Activated CD4-positive, alpha-beta T cell treated with anti-CD3 and anti-CD28 coated beads, Interleukin-2, amount 10 ng/mL, durations not matched to agents 7 days and 5 days (primary cell): Measurements from ENCODE around the gene ANG. TPM values are rescaled to one million over a fixed set of nuclear protein-coding genes. Genes with fewer than 3 reads are reported as not detected.
"Not testable (repeated sequence)": the region's sequence is repeated elsewhere in the genome, so short reads cannot be mapped to it uniquely, and the experiment has no call there.

ENCODE experiments used
- CTCF ChIA-PET: fragments of 350-600 bp; sonication (Branson Sonifier 250); formaldehyde crosslinking; loops from one replicate; lab custom pipeline; 2021; ENCODE audit warnings: antibody characterized with exemption; lab: Charles Lee
- POLR2A ChIA-PET: fragments of 350-600 bp; sonication (Branson Sonifier 250); formaldehyde crosslinking; loops from one replicate; lab custom pipeline; 2021; ENCODE audit warnings: antibody characterized with exemption; lab: Charles Lee
- DNase-seq: peaks from one replicate; pipeline ENCODE4 v3.0.0-alpha.2; 2020
- H3K27ac Mint-ChIP-seq: one replicate; pipeline ENCODE4 v1.8.0; 2021; ENCODE audit warnings: mild to moderate bottlenecking, moderate library complexity, mixed read lengths
- H3K27me3 Mint-ChIP-seq: one replicate; pipeline ENCODE4 v1.8.0; 2021; ENCODE audit warnings: mixed read lengths
- H3K36me3 Mint-ChIP-seq: one replicate; pipeline ENCODE4 v1.8.0; 2021; ENCODE audit warnings: low read depth, mixed read lengths
- H3K4me1 Mint-ChIP-seq: one replicate; pipeline ENCODE4 v1.8.0; 2021; ENCODE audit warnings: mixed read lengths
- H3K4me3 Mint-ChIP-seq: one replicate; pipeline ENCODE4 v1.8.0; 2021; ENCODE audit warnings: mild to moderate bottlenecking, moderate library complexity, mixed read lengths
- H3K9me3 Mint-ChIP-seq: one replicate; pipeline ENCODE4 v1.8.0; 2021; ENCODE audit warnings: mixed read lengths
- total RNA-seq, 2 experiments: library from RNA; stranded (reverse); gene quantifications; one replicate each; pipeline ENCODE4 v1.2.3, GENCODE V29; 2021

ANG gene
- total RNA-seq, 2 experiments from 2014 or later = 0.89 to 1.6 TPM

GRCh38 chr14:20733684-20734429 is 45.3 kb downstream of the ANG start:
- Mint-ChIP-seq H3K27me3 (peaks cover 4% of the 10 kb centered on the region), H3K9me3 (no peaks in the 10 kb centered on the region), H3K4me1 (no peaks in the 10 kb centered on the region), H3K36me3 (no peaks in the 10 kb centered on the region), H3K4me3 (no peak overlapping the region), H3K27ac (no peak overlapping the region)
- no peak for DNase-seq
- CTCF ChIA-PET = no interaction called here
- POLR2A ChIA-PET = no interaction called here

- H3K9me3 Mint-ChIP-seq = no peaks in the 10 kb centered on the region
- ChIA-PET CTCF (no interaction called here), POLR2A (no interaction called here)
- H3K36me3 Mint-ChIP-seq = no peaks in the 10 kb centered on the region
- H3K4me3 Mint-ChIP-seq = no peak overlapping the region
- no peak overlapping the region for H3K27ac Mint-ChIP-seq
- no peaks in the 10 kb centered on the region for H3K4me1 Mint-ChIP-seq
- no peak for DNase-seq
- peaks cover 4% of the 10 kb centered on the region for H3K27me3 Mint-ChIP-seq
These were observed 45.9 kb downstream of the ANG start for GRCh38 chr14:20734430-20734806.

GRCh38 chr14:20738292-20738691 is 49.7 kb downstream of the ANG start:
- CTCF ChIA-PET, H3K4me3 Mint-ChIP-seq, H3K4me1 Mint-ChIP-seq, H3K27me3 Mint-ChIP-seq, POLR2A ChIA-PET, H3K9me3 Mint-ChIP-seq, H3K36me3 Mint-ChIP-seq, H3K27ac Mint-ChIP-seq, DNase-seq: not testable (repeated sequence)

- Mint-ChIP-seq H3K4me3 (no peak overlapping the region), H3K9me3 (no peaks in the 10 kb centered on the region), H3K27me3 (peaks cover 2% of the 10 kb centered on the region), H3K4me1 (no peaks in the 10 kb centered on the region), H3K27ac (no peak overlapping the region), H3K36me3 (no peaks in the 10 kb centered on the region)
- CTCF ChIA-PET = interaction anchor here (0.6 to 0.7 kb wide), 2 partner anchors 16 to 64 kb away, joined by 4 to 5 read pairs; no protein-coding TSS in a partner anchor
- no peak for DNase-seq
- POLR2A ChIA-PET = no interaction called here
These were observed 53.6 kb downstream of the ANG start for GRCh38 chr14:20742132-20742531.

- no peak overlapping the region for H3K4me3 Mint-ChIP-seq
- POLR2A ChIA-PET = no interaction called here
- no peak overlapping the region for H3K27ac Mint-ChIP-seq
- no peaks in the 10 kb centered on the region for H3K9me3 Mint-ChIP-seq
- no peaks in the 10 kb centered on the region for H3K36me3 Mint-ChIP-seq
- H3K4me1 Mint-ChIP-seq = no peaks in the 10 kb centered on the region
- CTCF ChIA-PET = no interaction called here
- DNase-seq = no peak
- peaks cover 1% of the 10 kb centered on the region for H3K27me3 Mint-ChIP-seq
These were observed 55.0 kb downstream of the ANG start for GRCh38 chr14:20743556-20743955.

Other genes with a start within 250 kb of the ANG start
- 10 to 100 TPM; 58.5 to 59.8 TPM for gene OSGEP, start 234.0 kb upstream of the ANG start, total RNA-seq
- 100 to 1,000 TPM; 131 to 144 TPM for gene APEX1, start 233.5 kb upstream of the ANG start, total RNA-seq
- gene PIP4P1, start 227.3 kb upstream of the ANG start, total RNA-seq = 10 to 100 TPM; 33.9 to 40.8 TPM
- 100 to 1,000 TPM; 178 to 183 TPM for gene PNP, start 219.4 kb upstream of the ANG start, total RNA-seq
- under 1 TPM; 0.23 to 0.40 TPM for gene RNASE10, start 183.2 kb upstream of the ANG start, total RNA-seq
- not detected for gene RNASE9, start 127.7 kb upstream of the ANG start, total RNA-seq
- gene RNASE11, start 100.8 kb upstream of the ANG start, total RNA-seq = not detected
- gene RNASE12, start 97.4 kb upstream of the ANG start, total RNA-seq = not detected
- gene OR6S1, start 47.1 kb upstream of the ANG start, total RNA-seq = not detected
- 1 to 10 TPM in 1 of 2 experiments, under 1 TPM in 1; 0.92 to 1.4 TPM for gene RNASE4, start 4.2 kb upstream of the ANG start, total RNA-seq
- not detected for gene EDDM3A, start 57.1 kb downstream of the ANG start, total RNA-seq
- gene EDDM3B, start 79.6 kb downstream of the ANG start, total RNA-seq = not detected
- 1 to 10 TPM; 2.4 TPM for gene RNASE6, start 92.5 kb downstream of the ANG start, total RNA-seq
- not detected for gene RNASE1, start 114.1 kb downstream of the ANG start, total RNA-seq
- not detected for gene RNASE3, start 202.6 kb downstream of the ANG start, total RNA-seq